H54 (cell line): Measurements from ENCODE around the gene LRRC43.

Experiments used
- DNase-seq: peaks from one replicate; pipeline ENCODE4 v3.0.0; 2011; ENCODE audit warnings: low spot score, mixed read lengths; ENCODE audit not compliant: insufficient read length
- FAIRE-seq: peaks from 3 replicates; lab custom pipeline; 2011; peaks lifted over from hg19 to GRCh38; lab: Jason Lieb, UNC
- POLR2A ChIP-seq: IDR thresholded peaks from 2 replicates; pipeline ENCODE4 v1.6.1; 2011; ENCODE audit warnings: low read depth, mild to moderate bottlenecking, low read length

Gene LRRC43, protein sequence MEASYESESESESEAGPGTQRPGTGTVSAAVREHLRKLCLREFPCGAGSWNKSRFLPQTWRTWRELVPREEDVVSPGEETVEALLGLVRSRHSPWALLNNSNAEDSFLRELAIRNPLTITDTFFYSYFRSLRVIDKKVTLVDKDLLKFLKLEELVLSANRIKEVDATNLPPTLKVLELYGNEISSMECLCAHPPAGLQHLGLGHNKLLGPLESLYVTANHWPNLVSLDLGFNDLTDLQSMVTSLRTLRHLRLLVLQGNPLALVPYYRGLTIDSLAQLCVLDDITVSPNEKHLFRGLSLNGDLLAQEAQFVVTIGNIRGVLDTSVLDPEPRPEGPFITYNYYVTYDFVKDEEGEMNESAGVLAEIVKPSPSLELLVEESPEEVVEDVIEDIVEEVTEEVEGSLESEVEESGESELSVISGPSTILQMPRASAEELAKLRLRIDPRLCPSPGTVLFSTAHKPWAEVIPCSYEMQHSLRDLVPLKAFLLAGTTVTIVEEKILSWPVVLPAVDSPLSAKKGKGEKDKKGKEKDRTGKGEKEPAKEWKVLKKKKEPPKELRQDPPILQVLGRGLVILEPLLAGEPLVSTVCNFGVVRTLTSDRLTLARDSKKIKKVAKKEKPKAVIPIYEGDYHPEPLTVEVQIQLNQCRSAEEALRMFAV

GRCh38 chr12:122182887-122183587 lies at the start of gene LRRC43:
TSS of gene LRRC43 (plus strand) at chr12:122183123. CDS start at chr12:122183145, 22 bp downstream.
- FAIRE-seq (no peak), DNase-seq (no peak)
- no peak for TF ChIP-seq POLR2A

GRCh38 chr12:122133192-122133950 lies 49.6 kb upstream of the LRRC43 start:
- FAIRE-seq: no peak
- no peak for DNase-seq
- TF ChIP-seq POLR2A: no peak

- TF ChIP-seq POLR2A: no peak
- DNase-seq (no peak), FAIRE-seq (no peak)
Observed at GRCh38 chr12:122135437-122136031, 47.4 kb upstream of the LRRC43 start.

- TF ChIP-seq POLR2A: no peak
Observed at GRCh38 chr12:122137229-122137628, 45.7 kb upstream of the LRRC43 start.

GRCh38 chr12:122137681-122138080 lies 45.2 kb upstream of the LRRC43 start:
- TF ChIP-seq POLR2A: no peak
- FAIRE-seq (no peak), DNase-seq (no peak)

More at GRCh38 chr12:122137229-122137628, 45.7 kb upstream of the LRRC43 start:
- no peak for DNase-seq
- no peak for FAIRE-seq

GRCh38 chr12:122138181-122138580 lies 44.7 kb upstream of the LRRC43 start:
- no peak for FAIRE-seq
- no peak for TF ChIP-seq POLR2A
- no peak for DNase-seq

DNA sequence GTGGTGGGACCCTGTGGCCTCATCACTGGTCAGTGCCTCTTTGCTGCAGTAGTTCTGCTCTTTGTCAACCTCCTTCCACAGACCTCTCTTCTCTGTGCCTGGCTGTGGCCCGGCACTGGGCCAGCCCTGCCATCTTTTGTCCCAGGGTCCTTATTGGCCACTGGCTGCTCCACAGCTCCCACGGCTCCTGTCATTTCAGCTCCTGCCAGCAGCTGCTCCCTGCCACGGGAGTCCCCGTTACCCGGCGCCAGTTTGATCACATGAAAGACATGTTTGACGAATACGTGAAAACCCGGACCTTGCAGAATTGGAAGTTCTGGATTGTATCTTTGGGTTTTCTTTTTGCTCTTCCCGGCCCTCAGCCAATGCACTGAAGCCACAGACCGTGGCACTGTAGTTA lies 44.3 kb upstream of the LRRC43 start:
- no peak for FAIRE-seq
- no peak for TF ChIP-seq POLR2A
- DNase-seq: no peak

DNA sequence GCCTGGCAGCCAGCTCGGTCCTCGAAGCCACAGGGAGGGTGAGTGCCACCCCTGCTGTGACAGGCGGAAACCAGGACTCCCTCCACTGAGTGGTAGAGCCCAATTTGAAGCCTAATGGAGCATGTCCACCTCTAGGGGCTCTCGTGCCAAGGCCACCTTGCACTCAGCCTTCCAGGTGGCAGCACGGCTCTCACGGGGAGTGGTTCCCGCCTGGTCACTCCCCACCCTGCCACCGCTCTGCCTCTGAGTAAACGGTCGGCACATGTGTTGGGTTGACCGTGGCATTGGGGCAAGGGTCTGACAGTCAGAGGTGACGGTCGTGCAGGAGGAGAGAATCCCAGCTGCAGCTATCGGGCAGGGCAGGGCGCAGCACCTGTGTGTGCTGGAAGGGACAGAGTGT lies 43.7 kb upstream of the LRRC43 start:
- FAIRE-seq (no peak), DNase-seq (no peak)
- no peak for TF ChIP-seq POLR2A

- FAIRE-seq: no peak
Observed at GRCh38 chr12:122139941-122140340, 43.0 kb upstream of the LRRC43 start.

GRCh38 chr12:122140467-122141257 lies 42.3 kb upstream of the LRRC43 start:
- FAIRE-seq: no peak
- no peak for DNase-seq
- TF ChIP-seq POLR2A: no peak

More at GRCh38 chr12:122139941-122140340, 43.0 kb upstream of the LRRC43 start:
- no peak for DNase-seq
- no peak for TF ChIP-seq POLR2A

DNA sequence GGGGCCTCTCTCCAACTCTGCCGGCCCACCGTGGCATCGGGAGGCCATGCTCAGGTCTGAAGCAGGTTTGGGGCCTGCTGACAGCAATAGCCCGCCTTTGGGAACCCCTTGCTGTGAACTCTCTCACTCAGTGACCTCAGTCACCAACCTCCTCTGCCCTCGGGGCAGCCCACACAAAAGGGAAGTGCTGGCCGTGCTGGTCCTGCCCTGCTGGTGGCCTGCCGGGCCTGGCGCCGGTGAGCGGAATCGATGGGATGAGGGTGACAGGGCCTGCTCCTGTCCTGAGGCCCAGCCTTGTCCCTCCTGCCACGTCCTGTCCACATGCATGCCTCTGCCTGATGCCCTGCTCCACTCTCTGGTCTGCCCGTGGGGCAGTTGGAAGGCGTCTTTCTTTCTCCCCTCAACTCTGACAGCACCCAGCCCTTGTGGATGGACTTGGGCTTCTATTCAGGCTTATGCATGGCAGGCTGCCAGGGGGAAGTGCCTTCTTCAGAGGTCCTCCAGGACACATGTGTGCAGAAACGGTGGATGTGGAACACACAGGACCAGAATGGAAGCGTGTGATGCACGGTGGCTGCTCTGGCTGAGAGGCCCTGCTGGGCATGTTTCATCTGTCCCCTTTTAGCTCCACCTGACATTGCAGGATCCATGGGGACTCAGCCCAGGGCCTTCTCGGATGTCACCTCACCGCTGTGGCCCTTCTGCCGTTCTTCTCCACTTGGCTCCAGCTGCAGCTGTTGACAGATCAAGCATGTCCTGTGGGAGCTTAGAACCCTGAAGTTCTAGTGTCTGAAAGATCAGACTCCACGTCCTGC lies 40.8 kb upstream of the LRRC43 start:
- no peak for DNase-seq
- no peak for FAIRE-seq
- no peak for TF ChIP-seq POLR2A
